GM19324 (cell line): ENCODE measurements around the gene PDE6A.
A peak's percentile ranks its signal among the peaks of the same experiment; 100 is the strongest.

Experiments
- ATAC-seq: cut with Tn5 transposase; IDR thresholded peaks from one replicate; pipeline ENCODE4 v1.9.1; 2021; ENCODE audit warnings: mild to moderate bottlenecking, moderate library complexity; ENCODE audit not compliant: unreplicated experiment, low FRiP score

Gene PDE6A

GRCh38 chr5:149944666-149945065, at the start of gene PDE6A:
PDE6A (minus strand) TSS chr5:149944793; CDS start chr5:149944673, 120 bp downstream.
- no peak for ATAC-seq

DNA sequence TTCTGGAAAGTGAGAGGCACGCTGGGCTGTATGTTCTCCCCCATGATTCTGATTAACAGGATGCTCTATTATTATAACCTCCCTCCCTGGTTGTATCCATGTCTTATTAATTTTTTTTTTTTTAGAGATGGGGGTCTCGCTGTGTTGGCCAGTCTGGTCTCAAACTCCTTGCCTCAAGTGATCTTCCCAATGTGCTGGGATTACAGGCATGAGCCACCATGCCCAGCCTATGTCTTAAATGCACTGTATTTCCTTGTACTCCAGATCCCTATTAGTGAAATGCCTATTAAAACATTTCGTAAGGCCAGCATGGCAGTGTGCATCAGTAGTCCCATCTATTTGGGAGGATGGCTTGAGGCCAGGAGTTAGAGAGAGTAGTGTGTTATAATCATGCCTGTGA, 48.9 kb upstream of the PDE6A start:
- no peak for ATAC-seq

DNA sequence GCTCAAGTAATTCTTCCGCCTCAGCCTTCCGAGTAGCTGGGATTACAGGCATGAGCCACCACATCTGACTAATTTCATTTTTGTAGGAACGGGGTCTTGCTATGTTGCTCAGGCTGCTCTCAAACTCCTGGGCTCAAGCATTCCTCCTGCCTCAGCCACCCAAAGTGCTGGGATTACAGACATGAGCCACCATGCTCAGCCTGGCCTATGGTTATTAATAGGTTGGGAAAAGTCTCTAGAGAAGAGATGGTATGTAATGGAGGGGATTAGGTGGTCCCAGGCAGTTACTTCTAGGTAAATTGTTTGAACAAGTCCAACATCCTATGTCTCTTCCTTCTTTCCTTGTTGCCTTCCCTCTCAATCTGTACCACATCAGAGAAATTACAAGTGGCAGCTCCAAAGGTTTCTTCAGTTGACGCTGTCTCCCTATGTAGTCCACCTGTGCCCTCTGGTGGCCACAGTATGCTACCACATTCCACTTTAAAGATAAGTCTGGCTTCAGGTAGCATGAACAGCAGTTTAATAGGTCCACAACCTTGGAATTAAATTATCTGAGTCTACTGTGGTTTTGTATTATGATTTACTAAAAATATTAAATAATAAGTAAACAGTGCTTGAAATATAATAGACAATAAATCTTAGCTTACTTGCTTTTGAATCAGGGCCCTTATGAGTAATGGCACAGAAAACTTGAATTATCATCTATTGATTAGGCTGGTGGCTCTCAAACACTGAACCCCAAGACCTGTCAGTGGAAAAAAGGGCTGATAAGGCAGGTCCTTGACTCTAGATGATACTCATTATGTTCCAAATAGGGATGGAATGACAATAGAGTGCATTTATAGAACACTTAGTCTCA, 46.2 kb upstream of the PDE6A start:
- peak; percentile 49 for ATAC-seq

- no peak for ATAC-seq
These were observed 43.5 kb upstream of the PDE6A start for GRCh38 chr5:149988126-149988525.

DNA sequence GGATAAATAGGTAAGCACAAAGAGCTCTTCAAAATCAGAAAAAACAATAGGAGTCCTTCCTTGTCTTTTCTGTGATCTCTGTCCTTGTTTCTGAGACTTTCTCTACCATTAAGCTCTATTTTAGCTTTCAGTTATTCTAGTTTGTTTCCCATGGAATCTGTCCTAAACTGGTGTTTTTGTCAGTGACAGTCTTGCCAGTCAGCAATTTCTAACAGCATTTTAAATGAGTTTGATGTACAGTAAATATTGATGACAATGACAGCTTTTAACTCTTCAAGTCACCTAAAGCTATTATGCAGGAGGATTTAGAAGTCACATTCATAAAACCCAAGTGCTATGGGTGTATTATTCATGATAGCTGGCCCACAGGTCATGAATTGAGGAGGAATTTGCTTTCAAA, 37.9 kb upstream of the PDE6A start:
- no peak for ATAC-seq

DNA sequence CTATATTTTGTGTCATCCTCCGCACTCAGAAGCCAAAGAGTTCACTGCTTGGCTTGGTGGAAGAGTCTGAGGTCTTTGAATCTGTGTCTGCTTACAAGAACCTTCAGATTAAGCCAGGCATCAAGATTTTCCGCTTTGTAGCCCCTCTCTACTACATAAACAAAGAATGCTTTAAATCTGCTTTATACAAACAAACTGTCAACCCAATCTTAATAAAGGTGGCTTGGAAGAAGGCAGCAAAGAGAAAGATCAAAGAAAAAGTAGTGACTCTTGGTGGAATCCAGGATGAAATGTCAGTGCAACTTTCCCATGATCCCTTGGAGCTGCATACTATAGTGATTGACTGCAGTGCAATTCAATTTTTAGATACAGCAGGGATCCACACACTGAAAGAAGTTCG, 36.6 kb upstream of the PDE6A start:
- no peak for ATAC-seq

GRCh38 chr5:149979896-149980295, 35.3 kb upstream of the PDE6A start:
- ATAC-seq = no peak

- no peak for ATAC-seq
These were observed 30.8 kb upstream of the PDE6A start for GRCh38 chr5:149975409-149975808.

- no peak for ATAC-seq
These were observed 24.8 kb upstream of the PDE6A start for GRCh38 chr5:149969181-149969930.

DNA sequence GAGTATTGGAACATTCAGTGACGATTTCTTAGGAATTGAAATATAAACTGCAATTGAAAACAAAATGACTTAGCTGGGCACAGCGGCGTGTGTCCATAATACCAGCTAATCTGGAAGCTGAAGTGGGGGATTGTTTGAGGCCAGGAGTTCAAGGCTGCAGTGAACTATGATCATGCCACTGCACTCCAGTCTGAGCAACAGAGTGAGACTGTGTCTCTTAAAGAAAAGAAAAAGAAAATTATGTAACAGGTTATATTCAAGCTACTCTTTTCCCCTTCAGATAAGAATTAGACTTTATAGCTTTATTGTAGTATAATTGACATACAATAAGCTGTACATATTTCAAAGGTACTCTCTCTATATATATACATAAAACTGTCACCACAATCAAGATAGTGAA, 22.4 kb upstream of the PDE6A start:
- no peak for ATAC-seq

GRCh38 chr5:149963729-149964128, 19.1 kb upstream of the PDE6A start:
- no peak for ATAC-seq

GRCh38 chr5:149962601-149963300, 18.2 kb upstream of the PDE6A start:
- no peak for ATAC-seq

- ATAC-seq = no peak
These were observed 17.4 kb upstream of the PDE6A start for GRCh38 chr5:149961957-149962409.

GRCh38 chr5:149961186-149961685, 16.6 kb upstream of the PDE6A start:
- ATAC-seq = no peak

DNA sequence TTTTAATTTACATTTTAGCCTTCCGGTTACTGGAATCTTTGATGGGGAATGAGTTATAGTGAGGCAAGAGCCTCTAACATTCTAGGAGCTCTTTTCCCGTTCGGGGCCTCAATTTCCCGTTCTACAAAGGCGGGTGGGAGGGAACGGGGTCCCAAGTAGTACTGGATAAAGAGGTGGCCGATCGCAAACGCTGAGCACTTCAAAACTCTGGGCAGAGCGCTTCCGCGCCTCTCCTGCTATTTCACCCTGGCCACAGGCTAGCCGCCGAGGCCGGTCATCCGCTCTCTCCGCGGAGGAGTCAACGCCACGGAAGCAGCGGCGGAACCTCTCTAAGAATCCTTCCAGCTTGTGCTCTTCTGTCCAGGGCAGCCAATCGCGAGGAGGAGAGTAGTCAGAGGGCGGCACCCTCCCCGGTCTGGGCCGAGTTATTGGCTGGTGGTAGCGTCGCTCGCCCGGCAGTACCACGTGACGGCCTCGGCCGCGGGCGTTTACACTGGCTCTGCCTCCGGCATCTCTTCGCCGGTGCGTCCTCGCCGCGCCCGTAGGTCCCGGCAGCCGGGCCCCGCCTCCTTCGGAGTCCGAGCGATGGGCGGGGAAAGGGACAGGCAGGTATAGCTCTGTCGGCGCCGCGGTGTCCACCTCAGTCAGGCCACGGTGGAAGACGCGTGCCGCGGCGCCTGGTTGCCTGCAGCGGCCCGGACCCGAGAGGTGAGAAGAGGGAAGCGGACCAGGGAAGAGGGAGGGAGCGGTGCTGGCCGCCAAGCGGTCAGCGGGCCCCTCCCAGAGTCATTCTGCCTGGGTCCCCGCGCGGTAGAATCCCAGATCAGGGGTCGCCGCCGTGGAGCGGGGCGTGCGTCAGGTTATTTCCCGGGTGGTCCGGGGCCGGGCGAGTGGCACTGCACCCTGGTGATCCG, 15.9 kb upstream of the PDE6A start, which contains the start of gene SLC26A2:
Gene SLC26A2, plus strand, starts transcription at position 487 of the 914 bp plus-strand sequence. CDS start 16,895 bp downstream, outside the sequence.
- peak; percentile 100 for ATAC-seq

DNA sequence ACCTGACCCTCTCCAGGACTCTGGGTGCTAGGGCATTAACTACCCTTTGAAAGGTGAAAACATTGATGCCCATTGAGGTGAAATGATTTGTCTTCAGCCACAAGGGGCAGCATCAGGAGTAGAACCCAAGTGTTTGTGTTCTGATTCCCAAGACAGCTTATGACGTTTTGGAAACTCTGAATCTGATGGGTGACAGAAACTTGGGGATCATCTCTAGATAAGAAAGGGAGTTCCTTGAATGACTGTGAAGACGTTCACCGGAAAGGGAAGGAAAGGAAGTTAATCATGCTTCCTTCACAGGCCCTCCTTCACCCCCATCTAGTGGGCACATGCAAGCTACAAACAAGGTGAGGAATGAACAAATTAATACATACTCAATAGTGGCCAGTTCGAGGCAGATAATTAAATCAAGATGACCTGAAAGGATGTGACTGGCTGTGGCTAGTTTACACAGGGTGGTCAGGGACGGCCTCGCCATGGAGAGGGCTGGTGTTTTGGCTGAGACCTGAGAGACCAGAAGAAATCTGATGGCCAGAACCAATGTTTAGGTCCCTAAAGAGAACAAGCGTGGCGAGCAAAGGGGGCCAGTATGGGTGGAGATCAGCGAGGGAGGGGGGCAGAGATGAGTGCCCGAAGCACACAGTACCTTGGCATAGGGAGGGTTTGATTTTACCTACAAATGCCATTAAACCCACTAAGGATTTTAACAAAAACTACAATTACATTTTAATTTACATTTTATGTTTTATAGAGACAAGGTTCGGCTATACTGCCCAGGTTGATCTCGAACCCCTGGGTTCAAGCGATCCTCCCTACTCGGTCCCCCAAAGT, 15.0 kb upstream of the PDE6A start:
- no peak for ATAC-seq

DNA sequence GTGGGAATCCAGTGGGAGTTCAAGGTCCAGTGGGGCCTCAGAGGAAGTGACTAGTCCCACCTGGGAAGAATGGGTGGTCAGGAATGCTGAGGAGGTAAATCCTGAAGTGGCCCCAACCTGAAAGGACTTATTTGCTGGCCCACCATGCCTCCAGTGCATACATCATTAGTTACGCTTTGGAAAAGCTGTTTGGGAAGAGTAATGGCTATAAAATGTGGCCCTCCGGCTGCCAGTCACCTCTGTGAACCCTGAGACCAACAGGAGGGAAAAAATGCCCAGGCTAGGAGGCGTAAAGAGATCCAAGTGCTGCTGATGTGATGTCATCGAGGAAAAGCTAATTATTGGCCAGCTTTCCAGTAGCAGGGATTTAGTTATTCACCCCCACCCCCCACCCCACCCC, 13.3 kb upstream of the PDE6A start:
- ATAC-seq = no peak

GRCh38 chr5:149956685-149957084, 12.1 kb upstream of the PDE6A start:
- ATAC-seq = no peak

DNA sequence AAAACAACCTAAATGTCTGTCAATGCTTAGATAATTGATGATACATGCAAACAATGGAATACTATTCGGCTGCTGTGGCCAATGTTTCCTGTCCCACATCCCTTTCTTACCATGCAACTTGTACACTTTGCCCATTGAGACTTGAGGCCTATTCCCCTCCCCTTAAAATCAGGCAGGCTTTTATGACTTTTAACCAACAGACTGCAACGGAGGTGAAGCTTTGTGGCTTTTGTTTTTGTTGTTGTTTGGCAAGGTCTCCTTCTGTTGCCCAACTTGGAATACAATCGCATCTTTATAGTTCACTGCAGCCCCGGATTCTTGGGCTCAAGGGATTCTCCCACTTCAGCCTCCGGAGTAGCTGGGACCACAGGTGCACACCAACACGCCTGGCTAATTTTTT, 10.2 kb upstream of the PDE6A start:
- no peak for ATAC-seq
